H1 (cell line): ENCODE measurements around the gene PID1. TPM values are rescaled to one million over a fixed set of nuclear protein-coding genes. Genes with fewer than 3 reads are reported as not detected.

Experiments
- BRCA1 ChIP-seq: IDR thresholded peaks from 2 replicates; pipeline ENCODE4 v1.6.1; 2012; ENCODE audit warnings: low read depth, low read length, improper control_type of control experiment
- CBX8 ChIP-seq: fragments of 300-800, 300-1000 bp; sonication (generic); IDR thresholded peaks from 2 replicates; pipeline ENCODE4 v1.7.1; 2016; ENCODE audit warnings: low read depth, low read length, borderline replicate concordance
- CHD2 ChIP-seq: IDR thresholded peaks from 2 replicates; pipeline ENCODE4 v1.6.1; 2012; ENCODE audit warnings: low read length, improper control_type of control experiment
- KDM1A ChIP-seq: fragments of 200-600, 300-600 bp; sonication (generic); IDR thresholded peaks from 2 replicates; pipeline ENCODE4 v1.7.1; 2016; ENCODE audit warnings: mild to moderate bottlenecking, low read length, borderline replicate concordance
- KDM5A ChIP-seq: fragments of 200-600 bp; IDR thresholded peaks from 2 replicates; pipeline ENCODE4 v1.7.1; 2012; ENCODE audit warnings: mild to moderate bottlenecking, low read length, inconsistent platforms, mixed read lengths
- POLR2A ChIP-seq, 2 experiments: IDR thresholded peaks; 1 replicate in 1 of 2; 2 replicates in 1 of 2; pipeline ENCODE4 v1.6.1; 2011; ENCODE audit warnings: low read depth in 2 of 2, low read length in 2 of 2, mild to moderate bottlenecking in 2 of 2; ENCODE audit errors: control extremely low read depth in 1 of 2
- SIRT6 ChIP-seq: IDR thresholded peaks from one replicate; pipeline ENCODE4 v1.7.1; 2012; ENCODE audit warnings: low read length, inconsistent platforms
- polyA plus RNA-seq, 7 experiments: library from polyadenylated mRNA; depleted of rRNA in 3 of 7; stranded (reverse) in 5 of 7; unstranded in 2 of 7; fragments of >200 nt in 5 of 7; fragments of 200-250 nt in 2 of 7; gene quantifications; 1 replicate in 5 of 7; 2 replicates in 1 of 7; 4 replicates in 1 of 7; pipeline versions ENCODE4 v1.2.1 to v1.2.3, GENCODE V29; 2011 to 2013; ENCODE audit warnings: missing spikeins in 2 of 7, mixed read lengths in 2 of 7
- total RNA-seq: library from RNA; stranded (reverse); fragmentation: NEBNext Ultra II Directional; extraction: Animal tissue kit (Norgen Biotek cat#: 25700); gene quantifications from 2 replicates; pipeline ENCODE4 v1.2.1, GENCODE V29; 2021

PID1 gene
- total and polyA plus RNA-seq, 2 of the 8 experiments (the other 6 are each of a cell fraction or from before 2014, with no cell fraction given) = 1.5 to 3.3 TPM

DNA sequence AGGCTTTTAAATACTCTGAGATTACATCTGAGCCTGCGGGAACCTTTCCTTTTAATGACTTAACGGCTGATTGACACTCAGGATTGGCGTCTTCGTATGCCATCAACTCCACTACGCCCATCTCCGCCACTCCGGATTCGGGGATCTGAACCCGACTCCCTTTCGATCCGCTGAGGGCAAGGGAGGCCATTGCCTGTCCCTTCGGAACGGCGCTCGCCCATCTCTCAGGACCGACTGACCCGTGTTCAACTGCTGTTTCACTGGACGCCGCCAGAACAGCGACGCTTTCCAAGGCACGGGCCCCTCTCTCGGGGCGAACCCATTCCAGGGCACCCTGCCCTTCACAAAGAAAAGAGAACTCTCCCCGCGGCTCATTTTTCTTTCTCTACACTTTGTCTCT, 90.4 kb downstream of the PID1 start (continued):
- no peak for TF ChIP-seq CBX8
- TF ChIP-seq CHD2 = no peak
- TF ChIP-seq SIRT6 = no peak
- TF ChIP-seq POLR2A (IDR thresholded peaks at IDR 0.05; ENCODE audit: control extremely low read depth in 1 of 2, low read depth in 2 of 2, low read length in 2 of 2) = no peak
- no peak for TF ChIP-seq KDM5A
- TF ChIP-seq KDM1A = no peak
- no peak for TF ChIP-seq BRCA1
